OCI-LY3 (cell line): ENCODE results near the gene ARHGEF4.

Experiments
- CTCF ChIP-seq: fragments of 200-600, 300-600 bp; sonication (generic); IDR thresholded peaks from 2 replicates; pipeline ENCODE4 v1.5.1; 2014; ENCODE audit warnings: antibody characterized with exemption, low read length, low read depth
- EZH2phosphoT487 ChIP-seq: fragments of 200-600 bp; shearing (Covaris generic); IDR thresholded peaks from 2 replicates; pipeline ENCODE4 v1.6.1; 2018; ENCODE audit warnings: antibody characterized with exemption, mixed run types, low read depth

DNA sequence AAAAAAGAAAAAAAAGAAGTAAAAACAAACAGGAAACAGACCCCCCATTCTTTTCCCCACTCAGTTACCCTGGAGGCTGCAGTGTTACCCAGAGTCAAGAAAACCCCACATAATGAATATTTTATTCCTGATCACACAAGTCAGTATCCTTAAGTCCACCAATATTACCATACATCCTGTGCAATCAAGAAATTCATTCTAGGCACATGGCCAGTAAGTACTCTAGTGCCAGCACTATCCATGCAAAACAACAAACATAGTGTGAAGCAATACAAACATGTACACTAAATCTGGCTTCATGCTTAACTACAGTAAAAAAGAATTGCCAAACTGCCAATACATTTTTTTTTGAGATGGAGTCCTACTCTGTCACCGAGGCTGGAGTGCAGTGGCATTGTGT lies 145.0 kb downstream of the ARHGEF4 start:
- no peak for TF ChIP-seq CTCF
- no peak for TF ChIP-seq EZH2phosphoT487
